Stimulated activated CD4-positive, alpha-beta T cell treated with anti-CD3 and anti-CD28 coated beads, TNF-alpha, amount 100 ng/mL, for 24 hours (primary cell): ENCODE data around the gene PCDHA5.

ENCODE experiments used
- DNase-seq, 3 experiments: peaks; one replicate each; pipeline ENCODE4 v3.0.0-alpha.2; 2020; ENCODE audit warnings: low read depth in 3 of 3

PCDHA5 gene

DNA sequence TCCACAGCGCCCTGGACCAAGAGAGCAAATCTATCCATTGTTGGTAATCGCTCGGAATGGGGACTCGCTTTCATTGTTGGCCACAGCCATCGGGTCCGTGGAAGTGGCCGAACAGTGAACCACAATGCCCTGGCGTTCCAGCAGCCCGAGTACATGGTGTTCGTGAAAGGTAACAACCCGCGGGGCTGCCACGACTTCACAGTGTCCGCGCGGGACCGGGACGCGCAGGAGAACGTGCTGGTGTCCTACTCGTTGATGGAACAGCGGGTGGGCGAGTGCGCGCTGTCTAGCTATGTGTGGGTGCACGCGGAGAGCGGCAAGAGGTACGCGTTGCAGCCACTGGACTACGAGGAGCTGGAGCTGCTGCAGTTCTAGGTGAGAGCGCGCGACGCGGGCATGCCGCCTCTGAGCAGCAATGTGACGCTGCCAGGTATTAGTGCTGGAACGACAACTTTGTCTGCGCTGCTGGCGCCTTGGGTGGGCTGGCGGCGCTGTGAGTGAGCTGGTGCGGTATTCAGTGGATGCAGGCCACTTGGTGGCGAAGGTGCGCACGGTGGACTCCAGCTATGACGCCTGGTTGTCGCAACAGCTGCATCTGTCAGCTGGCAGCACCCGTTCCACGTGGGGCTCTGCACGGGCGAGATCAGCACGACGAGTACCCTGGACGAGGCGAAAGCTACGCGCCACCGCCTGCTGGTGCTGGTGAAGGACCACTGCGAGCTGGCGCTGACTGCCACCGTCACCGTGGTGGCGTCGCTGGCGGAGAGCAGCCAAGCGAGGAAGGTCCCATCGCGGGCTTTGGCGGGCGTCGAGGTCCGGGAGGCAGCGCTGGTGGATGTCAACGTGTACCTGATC is 41.3 kb downstream of the PCDHA5 start:
- no peak for DNase-seq

GRCh38 chr5:140868721-140869554 is 47.5 kb downstream of the PCDHA5 start, which contains the start of gene PCDHA11:
Gene PCDHA11, plus strand, starts transcription at chr5:140868957. Its CDS starts 147 bp downstream, at chr5:140869104.
- DNase-seq, result no peak

- no peak for DNase-seq
Observed at GRCh38 chr5:140869555-140869886, 48.1 kb downstream of the PCDHA5 start.

DNA sequence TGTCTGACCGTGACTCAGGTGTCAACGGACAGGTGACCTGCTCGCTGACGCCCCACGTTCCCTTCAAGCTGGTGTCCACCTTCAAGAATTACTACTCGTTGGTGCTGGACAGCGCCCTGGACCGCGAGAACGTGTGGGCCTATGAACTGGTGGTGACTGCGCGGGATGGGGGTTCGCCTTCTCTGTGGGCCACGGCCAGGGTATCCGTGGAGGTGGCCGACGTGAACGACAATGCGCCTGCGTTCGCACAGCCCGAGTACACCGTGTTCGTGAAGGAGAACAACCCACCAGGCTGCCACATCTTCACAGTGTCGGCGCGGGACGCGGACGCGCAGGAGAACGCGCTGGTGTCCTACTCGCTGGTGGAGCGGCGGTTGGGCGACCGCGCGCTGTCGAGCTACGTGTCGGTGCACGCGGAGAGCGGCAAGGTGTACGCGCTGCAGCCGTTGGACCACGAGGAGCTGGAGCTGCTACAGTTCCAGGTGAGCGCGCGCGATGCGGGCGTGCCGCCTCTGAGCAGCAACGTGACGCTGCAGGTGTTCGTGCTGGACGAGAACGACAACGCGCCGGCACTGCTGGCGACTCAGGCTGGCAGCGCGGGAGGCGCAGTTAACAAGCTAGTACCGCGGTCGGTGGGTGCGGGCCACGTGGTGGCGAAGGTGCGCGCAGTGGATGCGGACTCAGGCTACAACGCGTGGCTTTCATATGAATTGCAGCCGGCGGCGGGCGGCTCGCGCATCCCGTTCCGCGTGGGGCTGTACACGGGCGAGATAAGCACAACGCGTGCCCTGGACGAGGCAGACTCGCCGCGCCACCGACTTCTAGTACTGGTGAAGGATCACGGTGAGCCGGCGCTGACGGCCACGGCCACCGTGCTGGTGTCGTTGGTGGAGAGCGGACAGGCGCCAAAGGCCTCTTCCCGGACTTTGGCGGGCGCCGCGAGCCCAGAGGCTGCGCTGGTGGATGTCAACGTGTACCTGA is 49.1 kb downstream of the PCDHA5 start:
- DNase-seq, result no peak
